ENCODE results near the gene NPHP4.

GRCh38 chr1:5837976-5838653 lies 154.1 kb downstream of the NPHP4 start:
- no peak for TF ChIP-seq CTCF (IDR thresholded peaks at IDR 0.05)
- no peak for TF ChIP-seq POLR2A (IDR thresholded peaks at IDR 0.05)
